K562 (cell line): ENCODE measurements around the gene ZNF138. TPM values are rescaled to one million over a fixed set of nuclear protein-coding genes. Genes with fewer than 3 reads are reported as not detected.
"Not testable (repeated sequence)": the region's sequence is repeated elsewhere in the genome, so short reads cannot be mapped to it uniquely, and the experiment has no call there.

Experiments used
- ATAC-seq: fragments of 200-7000 bp; cut with Tn5 transposase; 3 replicates; pipeline ENCODE4 v1.9.1; 2020; ENCODE audit warnings: moderate library complexity
- BruUV-seq: library from RNA; stranded (reverse); fragments of 400-500 nt; replicated peaks from 2 replicates; lab custom pipeline; 2021; lab: Mats Ljungman, UMichigan
- CTCF ChIA-PET: fragments of 300-600 bp; formaldehyde crosslinking; extraction: SDS; loops from one replicate; lab custom pipeline; 2021; ENCODE audit warnings: low intra/inter-chr PET ratio; lab: Yijun Ruan, JAX
- POLR2A ChIA-PET: fragments of 300-600, 350-650 bp; sonication (Branson Sonifier 250); formaldehyde crosslinking; extraction: SDS; loops from one replicate; lab custom pipeline; 2021; ENCODE audit warnings: antibody characterized with exemption, inconsistent platforms; lab: Yijun Ruan, JAX
- DNase-seq, 4 experiments: peaks; one replicate each; pipeline versions ENCODE4 v3.0.0 to v3.0.0-alpha.2; 2011 to 2018; ENCODE audit warnings: low spot score in 3 of 4, mixed read lengths in 3 of 4; ENCODE audit errors: extremely low read depth in 1 of 4
- FAIRE-seq: peaks from 2 replicates; lab custom pipeline; 2011; peaks lifted over from hg19 to GRCh38; lab: Jason Lieb, UNC
- H2AFZ ChIP-seq: 2 replicates; pipeline ENCODE4 v1.6.0; 2011; ENCODE audit warnings: low read depth, low read length, control low read depth, inconsistent platforms
- H3K27ac ChIP-seq: fragments of 200-600 bp; 3 replicates; pipeline ENCODE4 v1.8.0; 2011; ENCODE audit warnings: low read depth, mild to moderate bottlenecking, control low read depth, inconsistent platforms, low read length, moderate library complexity, mixed read lengths; ENCODE audit errors: extremely low read depth
- H3K27me3 ChIP-seq, 2 experiments: fragments of 300-600 bp in 1 of 2; 2 replicates in 1 of 2; 3 replicates in 1 of 2; pipeline versions ENCODE4 v1.6.0 to v1.8.0; 2011; ENCODE audit warnings: inconsistent platforms in 2 of 2, low read length in 2 of 2, mild to moderate bottlenecking in 1 of 2, mixed read lengths in 1 of 2, moderate library complexity in 1 of 2; ENCODE audit not compliant: control insufficient read depth in 2 of 2, insufficient read depth in 2 of 2
- H3K36me3 ChIP-seq: fragments of 300-600 bp; 3 replicates; pipeline ENCODE4 v1.8.0; 2011; ENCODE audit warnings: mild to moderate bottlenecking, low read length, inconsistent platforms; ENCODE audit not compliant: control insufficient read depth, insufficient read depth
- H3K4me1 ChIP-seq, 2 experiments: fragments of 200-600 bp in 1 of 2; replicated peaks in 1 of 2; 2 replicates in 1 of 2; 3 replicates in 1 of 2; pipeline versions ENCODE4 v1.5.1 to v1.8.0; 2011; ENCODE audit warnings: inconsistent platforms in 2 of 2, low read length in 2 of 2, mild to moderate bottlenecking in 1 of 2, mixed read lengths in 1 of 2, moderate library complexity in 1 of 2; ENCODE audit not compliant: control insufficient read depth in 2 of 2, insufficient read depth in 2 of 2
- H3K4me2 ChIP-seq: 2 replicates; pipeline ENCODE4 v1.6.1; 2011; ENCODE audit warnings: low read length, control low read depth, inconsistent platforms, mixed read lengths; ENCODE audit not compliant: insufficient read depth
- H3K4me3 ChIP-seq: fragments of 200-600 bp; sonication (generic), shearing (Covaris generic); 2 replicates; pipeline ENCODE4 v1.5.1; 2016; ENCODE audit warnings: control low read depth, inconsistent platforms
- H3K79me2 ChIP-seq: fragments of 200-600 bp; 3 replicates; pipeline ENCODE4 v1.8.0; 2011; ENCODE audit warnings: low read length, inconsistent platforms; ENCODE audit not compliant: control insufficient read depth, insufficient read depth
- H3K9ac ChIP-seq, 2 experiments: 2 replicates each; pipeline versions ENCODE4 v1.6.0 to v1.6.1; 2011; ENCODE audit warnings: low read depth in 2 of 2, low read length in 2 of 2, control low read depth in 1 of 2, inconsistent platforms in 1 of 2, mild to moderate bottlenecking in 1 of 2, mixed read lengths in 1 of 2; ENCODE audit not compliant: insufficient read depth in 1 of 2
- H3K9me1 ChIP-seq: one replicate; pipeline ENCODE4 v1.6.0; 2011; ENCODE audit warnings: inconsistent platforms, mild to moderate bottlenecking, low read length, moderate library complexity; ENCODE audit not compliant: control insufficient read depth, insufficient read depth
- H3K9me3 ChIP-seq: replicated peaks from 2 replicates; pipeline ENCODE4 v1.5.1; 2011; ENCODE audit warnings: low read depth, low read length, inconsistent platforms; ENCODE audit not compliant: control insufficient read depth, insufficient read depth
- H4K20me1 ChIP-seq: replicated peaks from 2 replicates; pipeline ENCODE4 v1.6.1; 2011; ENCODE audit warnings: low read length, inconsistent platforms, mixed read lengths; ENCODE audit not compliant: control insufficient read depth, insufficient read depth
- BRF1 ChIP-seq: IDR thresholded peaks from 3 replicates; pipeline ENCODE4 v1.6.1; 2011; ENCODE audit warnings: borderline replicate concordance, mild to moderate bottlenecking; ENCODE audit not compliant: insufficient read length; ENCODE audit errors: extremely low read depth
- C11orf30 ChIP-seq: fragments of 450-650 bp; IDR thresholded peaks from 2 replicates; pipeline ENCODE4 v1.6.1; 2016; ENCODE audit warnings: low read depth, mild to moderate bottlenecking
- DNMT1 ChIP-seq: fragments of 450-650 bp; IDR thresholded peaks from 2 replicates; pipeline ENCODE4 v1.6.1; 2016; ENCODE audit warnings: antibody characterized with exemption, mild to moderate bottlenecking
- HDAC6 ChIP-seq: IDR thresholded peaks from 2 replicates; pipeline ENCODE4 v1.6.1; 2012; ENCODE audit warnings: low read depth, mild to moderate bottlenecking, control low read depth, inconsistent platforms, low read length, moderate library complexity
- KDM4B ChIP-seq, 2 experiments: fragments of 450-650 bp in 1 of 2; sonication (generic) in 1 of 2; IDR thresholded peaks; 2 replicates each; pipeline ENCODE4 v1.6.1; 2016 to 2017; ENCODE audit warnings: borderline replicate concordance in 2 of 2, antibody characterized with exemption in 1 of 2, low read depth in 1 of 2, mild to moderate bottlenecking in 1 of 2
- KHSRP ChIP-seq: fragments of 450-650 bp; IDR thresholded peaks from 2 replicates; pipeline ENCODE4 v1.6.1; 2017
- L3MBTL2 ChIP-seq: fragments of 450-650 bp; IDR thresholded peaks from 2 replicates; pipeline ENCODE4 v1.6.1; 2016; ENCODE audit warnings: mild to moderate bottlenecking, moderate library complexity
- MED1 ChIP-seq: sonication (generic); formaldehyde crosslinking; IDR thresholded peaks from 2 replicates; pipeline ENCODE4 v1.8.1; 2023; ENCODE audit warnings: missing genetic modification reagents, borderline replicate concordance
- MEIS2 ChIP-seq: fragments of 450-650 bp; IDR thresholded peaks from 2 replicates; pipeline ENCODE4 v1.6.1; 2014; ENCODE audit warnings: mild to moderate bottlenecking; ENCODE audit not compliant: partially characterized antibody
- RBM15 ChIP-seq: fragments of 200-400 bp; formaldehyde crosslinking; IDR thresholded peaks from 2 replicates; pipeline ENCODE4 v1.6.1; 2018; ENCODE audit warnings: mild to moderate bottlenecking, low read length, moderate library complexity; ENCODE audit not compliant: insufficient read depth
- THRAP3 ChIP-seq: fragments of 450-650 bp; IDR thresholded peaks from 2 replicates; pipeline ENCODE4 v1.6.1; 2016; ENCODE audit warnings: mild to moderate bottlenecking, inconsistent platforms, borderline replicate concordance
- ZNF282 ChIP-seq: sonication (generic); formaldehyde crosslinking; IDR thresholded peaks from 2 replicates; pipeline ENCODE4 v1.8.1; 2023; ENCODE audit warnings: missing genetic modification reagents
- ZNF449 ChIP-seq: fragments of 250-450 bp; sonication (Bioruptor Pico); IDR thresholded peaks from 2 replicates; pipeline ENCODE4 v1.8.0; 2022; ENCODE audit warnings: moderate library complexity, mild to moderate bottlenecking, inconsistent platforms
- WGBS: fragments of 100-300 bp; shearing (Covaris generic); methylation state at CpG from one replicate; pipeline ENCODE4 v1.1.6; 2016; ENCODE audit warnings: low coverage, mixed read lengths; ENCODE audit not compliant: insufficient coverage; ENCODE audit errors: missing lambda C conversion rate; 5-methylcytosine and 5-hydroxymethylcytosine counted together
- in situ Hi-C: fragments of 300-500 bp; cut with MboI; formaldehyde crosslinking; loops from 4 replicates; pipeline ENCODE4 v1.15.0; 2018; ENCODE audit warnings: inconsistent platforms, mixed read lengths
- intact Hi-C: fragments of 100-400 bp; cut with micrococcal nuclease; formaldehyde crosslinking; loops from 2 replicates; pipeline ENCODE4 v1.14.2; 2022
- polyA plus RNA-seq, 8 experiments: library from polyadenylated mRNA; depleted of rRNA in 4 of 8; stranded (reverse) in 5 of 8; unstranded in 3 of 8; fragments of >200 nt; fragmentation: Nextera tagmentation in 2 of 8; fragmentation: Illumina TruSeq in 1 of 8; extraction: Ambion mirVana in 2 of 8; extraction: Trizol in 1 of 8; gene quantifications; 2 replicates each; pipeline versions ENCODE4 v1.2.1 to v1.2.3, GENCODE V29; 2011 to 2014; ENCODE audit warnings: inconsistent platforms in 1 of 8, missing spikeins in 1 of 8
- total RNA-seq, 7 experiments: library from RNA; depleted of rRNA in 6 of 7; stranded (reverse); fragments of >200 nt in 6 of 7; fragmentation: Illumina TruSeq in 2 of 7; extraction: Trizol in 2 of 7; gene quantifications; 2 replicates each; pipeline versions ENCODE4 v1.2.1 to v1.2.3, GENCODE V29; 2011 to 2021; ENCODE audit warnings: low replicate concordance in 1 of 7
- TF ChIP-seq, protein P1 (sequence below): sonication (generic); IDR thresholded peaks from 2 replicates; pipeline ENCODE4 v1.6.1; 2016

ZNF138 gene
- total and polyA plus RNA-seq, 9 of the 15 experiments (the other 6 are each of a cell fraction or from before 2014, with no cell fraction given) = 14.6 to 34.9 (median 22.6) TPM

GRCh38 chr7:64775289-64775688 is 18.9 kb upstream of the ZNF138 start (continued):
- TF ChIP-seq C11orf30 = no peak
- peak; percentile 12; the same call in 1 of the 2 replicates for TF ChIP-seq L3MBTL2

GRCh38 chr7:64784842-64785241 is 9.4 kb upstream of the ZNF138 start:
- H3K9me1 ChIP-seq, POLR2A ChIA-PET, H3K27ac ChIP-seq, ATAC-seq, H3K79me2 ChIP-seq, CTCF ChIA-PET, BruUV-seq, DNase-seq, H2AFZ ChIP-seq, H4K20me1 ChIP-seq, H3K9ac ChIP-seq, in situ Hi-C loops, H3K36me3 ChIP-seq, H3K4me2 ChIP-seq, FAIRE-seq, H3K4me3 ChIP-seq, H3K9me3 ChIP-seq, H3K27me3 ChIP-seq: not testable (repeated sequence)
- 55% methylated on average over 7 of the region's 23 CpGs for WGBS
- H3K4me1 ChIP-seq = peaks cover 0 to 16% of the 10 kb centered on the region in 2 experiments; a peak in 3 of 5 replicates
- intact Hi-C loops = loop anchor here (5.0 kb wide), 1 partner anchor 118 kb away; the partner anchor contains the start of gene ZNF107

GRCh38 chr7:64787295-64787694 is 6.9 kb upstream of the ZNF138 start:
- H3K4me3 ChIP-seq = no peak overlapping the region
- no peaks in the 10 kb centered on the region for H3K9me1 ChIP-seq
- peaks cover 0 to 16% of the 10 kb centered on the region in 2 experiments; a peak in 3 of 5 replicates for H3K4me1 ChIP-seq
- CTCF ChIA-PET = no interaction called here
- H3K4me2 ChIP-seq = no peak overlapping the region
- no peaks in the 10 kb centered on the region for H3K36me3 ChIP-seq
- no peak for DNase-seq
- ATAC-seq = peak; percentile 24; the same call in 2 of the 3 replicates
- no peak overlapping the region for H3K9ac ChIP-seq
- BruUV-seq = no TSS peak
- no peak overlapping the region for H3K27ac ChIP-seq
- H4K20me1 ChIP-seq = no peaks in the 10 kb centered on the region
- peak; percentile 72 for FAIRE-seq
- H3K79me2 ChIP-seq = no peaks in the 10 kb centered on the region
- no peaks in the 10 kb centered on the region for H3K9me3 ChIP-seq
- POLR2A ChIA-PET = no interaction called here
- intact Hi-C loops = loop anchor here (5.0 kb wide), 1 partner anchor 120 kb away; the partner anchor contains the start of gene ZNF107
- no peaks in the 10 kb centered on the region for H3K27me3 ChIP-seq
- in situ Hi-C loops = no loop called here
- H2AFZ ChIP-seq = no peak overlapping the region
- TF ChIP-seq THRAP3 = no peak
- no peak for TF ChIP-seq BRF1
- TF ChIP-seq DNMT1 = no peak
- peak; percentile 51 for TF ChIP-seq MEIS2
- TF ChIP-seq KHSRP = no peak
- TF ChIP-seq KDM4B (IDR thresholded peaks at IDR 0.05; ENCODE audit: borderline replicate concordance in 2 of 2, low read depth in 1 of 2) = no peak
- TF ChIP-seq, protein P1, sequence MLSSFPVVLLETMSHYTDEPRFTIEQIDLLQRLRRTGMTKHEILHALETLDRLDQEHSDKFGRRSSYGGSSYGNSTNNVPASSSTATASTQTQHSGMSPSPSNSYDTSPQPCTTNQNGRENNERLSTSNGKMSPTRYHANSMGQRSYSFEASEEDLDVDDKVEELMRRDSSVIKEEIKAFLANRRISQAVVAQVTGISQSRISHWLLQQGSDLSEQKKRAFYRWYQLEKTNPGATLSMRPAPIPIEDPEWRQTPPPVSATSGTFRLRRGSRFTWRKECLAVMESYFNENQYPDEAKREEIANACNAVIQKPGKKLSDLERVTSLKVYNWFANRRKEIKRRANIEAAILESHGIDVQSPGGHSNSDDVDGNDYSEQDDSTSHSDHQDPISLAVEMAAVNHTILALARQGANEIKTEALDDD = peak; percentile 64
- no peak for TF ChIP-seq ZNF282
- no peak for TF ChIP-seq RBM15
- no peak for TF ChIP-seq ZNF449 (CRISPR knock-in tag)
- no peak for TF ChIP-seq MED1
- TF ChIP-seq HDAC6 = no peak
